Lower leg skin (tissue), 4 donors: Measurements from ENCODE around the gene THBS1. TPM values are rescaled to one million over a fixed set of nuclear protein-coding genes. Genes with fewer than 3 reads are reported as not detected.

Experiments used
- DNase-seq, 2 donors: peaks; one replicate each; pipeline ENCODE4 v3.0.0-alpha.2; 2019; ENCODE audit warnings: low spot score in 2 of 2
- H3K4me3 ChIP-seq: fragments of 200-600 bp; sonication (generic); 2 replicates; pipeline ENCODE4 v1.5.1; 2017; ENCODE audit warnings: mild to moderate bottlenecking, low read depth; ENCODE audit not compliant: poor library complexity, severe bottlenecking
- POLR2A ChIP-seq, 2 donors: fragments of 450-650 bp; IDR thresholded peaks; one replicate each; pipeline ENCODE4 v1.6.1; 2016 to 2017; ENCODE audit warnings: antibody characterized with exemption in 2 of 2, mild to moderate bottlenecking in 1 of 2, moderate library complexity in 1 of 2
- WGBS, 2 donors: methylation state at CpG; one replicate each; pipeline ENCODE4 v1.1.5; 2018; 5-methylcytosine and 5-hydroxymethylcytosine counted together
- intact Hi-C: fragments of 100-400 bp; cut with DNase I; formaldehyde crosslinking; loops from one replicate; pipeline ENCODE4 v1.15.0; 2023; ENCODE audit warnings: low total_unique reads
- total RNA-seq, 4 donors: library from RNA; depleted of rRNA; stranded (reverse); fragments of >200 nt; gene quantifications; one replicate each; pipeline ENCODE4 v1.1.0, GENCODE V29; 2016
- TF ChIP-seq, protein P1 (sequence below), 3 donors: fragments of 450-650 bp; IDR thresholded peaks; one replicate each; pipeline ENCODE4 v1.5.1; 2016; ENCODE audit warnings: antibody characterized with exemption in 3 of 3, mild to moderate bottlenecking in 3 of 3, moderate library complexity in 2 of 3

THBS1 gene
- total RNA-seq, 4 donors from 2014 or later, result 84.7 to 158 (median 103) TPM

DNA sequence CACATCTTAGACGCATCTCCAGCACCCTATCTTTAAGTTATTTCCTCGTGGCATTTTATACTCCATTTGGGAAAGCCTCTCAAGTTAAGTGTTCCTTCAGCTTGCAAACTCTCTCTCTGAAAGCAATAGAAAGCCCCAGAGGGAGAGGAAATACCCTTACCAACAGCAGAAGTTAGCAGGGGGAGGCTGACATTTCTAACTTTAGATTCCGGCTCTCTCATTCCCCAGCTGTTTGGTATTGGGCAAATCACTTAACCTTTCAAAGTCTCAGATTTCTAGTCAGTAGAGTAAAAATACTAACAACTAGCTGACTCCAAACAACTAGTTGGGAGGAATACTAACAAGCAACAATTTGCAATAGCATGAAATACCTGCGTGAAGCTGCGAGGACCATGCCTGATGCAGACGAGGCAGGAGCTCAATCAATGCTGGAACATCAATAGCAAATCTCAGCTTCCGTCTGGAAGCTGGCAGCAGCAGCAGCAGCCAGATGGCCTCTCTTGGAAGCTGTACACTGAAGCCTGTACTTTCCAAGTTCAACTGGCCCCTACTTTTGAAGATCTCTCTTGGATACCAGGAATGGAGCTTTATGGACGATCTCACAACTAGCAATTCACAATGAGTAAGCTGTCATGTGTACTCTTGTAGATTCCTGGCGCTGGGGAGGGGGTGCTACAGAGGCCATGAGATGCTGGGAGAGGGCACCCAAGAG lies 47.8 kb downstream of the THBS1 start:
- H3K4me3 ChIP-seq, result no peak overlapping the region
- intact Hi-C loops, result no loop called here
- no peak for DNase-seq
- WGBS, 2 donors, result 64 to 76% methylated on average over 9 of the region's 9 CpGs
- TF ChIP-seq, protein P1, sequence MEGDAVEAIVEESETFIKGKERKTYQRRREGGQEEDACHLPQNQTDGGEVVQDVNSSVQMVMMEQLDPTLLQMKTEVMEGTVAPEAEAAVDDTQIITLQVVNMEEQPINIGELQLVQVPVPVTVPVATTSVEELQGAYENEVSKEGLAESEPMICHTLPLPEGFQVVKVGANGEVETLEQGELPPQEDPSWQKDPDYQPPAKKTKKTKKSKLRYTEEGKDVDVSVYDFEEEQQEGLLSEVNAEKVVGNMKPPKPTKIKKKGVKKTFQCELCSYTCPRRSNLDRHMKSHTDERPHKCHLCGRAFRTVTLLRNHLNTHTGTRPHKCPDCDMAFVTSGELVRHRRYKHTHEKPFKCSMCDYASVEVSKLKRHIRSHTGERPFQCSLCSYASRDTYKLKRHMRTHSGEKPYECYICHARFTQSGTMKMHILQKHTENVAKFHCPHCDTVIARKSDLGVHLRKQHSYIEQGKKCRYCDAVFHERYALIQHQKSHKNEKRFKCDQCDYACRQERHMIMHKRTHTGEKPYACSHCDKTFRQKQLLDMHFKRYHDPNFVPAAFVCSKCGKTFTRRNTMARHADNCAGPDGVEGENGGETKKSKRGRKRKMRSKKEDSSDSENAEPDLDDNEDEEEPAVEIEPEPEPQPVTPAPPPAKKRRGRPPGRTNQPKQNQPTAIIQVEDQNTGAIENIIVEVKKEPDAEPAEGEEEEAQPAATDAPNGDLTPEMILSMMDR (IDR thresholded peaks at IDR 0.05), result no peak
- no peak for TF ChIP-seq POLR2A (IDR thresholded peaks at IDR 0.05)

DNA sequence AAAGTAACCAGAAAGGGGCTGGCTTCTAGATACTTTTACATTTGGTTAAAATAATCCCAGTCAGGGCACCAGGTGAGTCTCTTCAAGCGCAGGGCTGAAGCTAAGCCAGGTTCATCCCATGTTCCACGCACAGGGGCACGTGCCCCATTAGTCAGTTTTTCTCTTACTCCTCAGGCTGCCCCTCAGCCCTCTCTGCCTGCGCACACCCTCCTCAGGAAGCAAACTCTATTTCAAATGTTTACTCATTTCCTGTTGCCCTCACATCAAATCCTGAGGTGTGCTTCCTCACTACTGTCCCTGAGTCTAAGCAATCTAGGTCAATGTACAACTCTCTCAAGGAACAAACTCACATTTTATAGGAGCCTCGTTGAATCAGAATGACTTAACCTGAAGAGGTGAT lies 48.5 kb downstream of the THBS1 start:
- TF ChIP-seq POLR2A (IDR thresholded peaks at IDR 0.05), result no peak
- TF ChIP-seq, protein P1 (IDR thresholded peaks at IDR 0.05), result no peak
- no peak for DNase-seq
- intact Hi-C loops, result no loop called here
- H3K4me3 ChIP-seq, result no peak overlapping the region
- WGBS, 2 donors, result 61 to 76% methylated on average over 5 of the region's 5 CpGs

DNA sequence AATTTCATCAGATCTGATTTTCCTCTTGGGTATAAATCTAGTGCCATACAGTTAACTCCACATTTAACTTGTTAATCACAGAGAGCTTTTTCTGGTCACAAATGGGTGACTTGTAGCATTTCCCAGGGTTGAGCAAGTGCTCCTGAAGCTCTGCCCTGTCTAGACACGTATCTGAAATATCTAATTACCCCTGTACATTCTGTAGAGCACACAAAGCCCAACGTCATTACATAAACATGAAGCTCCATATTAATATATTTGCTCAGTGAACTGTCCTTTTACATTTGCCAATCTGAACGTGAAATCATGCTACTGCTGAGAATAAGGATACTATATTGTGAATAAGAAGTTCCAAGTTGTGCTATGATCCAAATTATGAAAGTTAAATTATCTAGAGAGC lies 49.0 kb downstream of the THBS1 start:
- TF ChIP-seq, protein P1 (IDR thresholded peaks at IDR 0.05), result no peak
- no peak for TF ChIP-seq POLR2A (IDR thresholded peaks at IDR 0.05)
- WGBS, 2 donors, result 61 to 66% methylated on average over 3 of the region's 3 CpGs
- intact Hi-C loops, result no loop called here
- no peak overlapping the region for H3K4me3 ChIP-seq
- DNase-seq, result no peak

DNA sequence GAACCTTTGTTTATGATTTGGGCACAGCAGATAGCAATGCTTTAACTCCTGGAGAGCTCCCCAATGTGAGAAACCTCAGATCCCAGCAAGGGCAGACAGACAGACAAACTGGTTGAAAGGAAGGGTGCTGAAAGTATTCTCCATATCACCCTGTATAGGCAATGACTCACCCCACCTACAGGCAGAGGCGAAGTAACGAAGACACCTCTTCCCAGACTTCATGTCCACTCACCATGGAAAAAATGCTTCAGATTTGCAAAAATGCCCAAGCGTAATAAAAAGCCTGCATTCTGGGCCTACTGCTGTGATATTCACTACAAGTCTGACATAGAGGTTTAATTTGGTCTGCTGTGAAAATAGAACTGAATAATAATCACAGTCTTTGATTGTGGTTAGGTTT lies 50.5 kb downstream of the THBS1 start:
- intact Hi-C loops, result no loop called here
- no peak for DNase-seq
- 74 to 82% methylated on average over 3 of the region's 3 CpGs for WGBS, 2 donors
- TF ChIP-seq POLR2A (IDR thresholded peaks at IDR 0.05), result no peak
- no peak overlapping the region for H3K4me3 ChIP-seq

DNA sequence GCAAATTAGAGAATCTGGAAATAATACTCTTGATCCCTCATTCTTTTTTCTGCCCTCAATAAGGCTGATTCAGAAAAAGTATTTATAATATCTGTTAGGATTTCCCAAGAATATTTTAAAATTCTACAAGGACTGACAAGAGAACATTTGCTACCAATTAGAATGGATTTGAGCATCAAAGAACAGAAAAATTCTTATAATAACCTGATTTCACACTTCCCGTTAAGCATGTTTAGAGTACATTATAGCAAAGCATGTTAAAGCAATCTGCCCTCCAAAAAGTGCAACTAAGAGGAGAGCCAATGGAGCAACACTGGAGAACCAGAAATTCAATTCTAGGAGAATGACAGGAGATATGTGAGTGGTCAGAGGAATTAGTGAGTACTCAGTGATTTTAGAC lies 57.2 kb downstream of the THBS1 start:
- 82 to 83% methylated on average over 1 of the region's 1 CpG for WGBS, 2 donors
- no peak for DNase-seq
- H3K4me3 ChIP-seq, result no peak overlapping the region
- no peak for TF ChIP-seq POLR2A (IDR thresholded peaks at IDR 0.05)
- TF ChIP-seq, protein P1 (IDR thresholded peaks at IDR 0.05), result no peak
- intact Hi-C loops, result no loop called here

DNA sequence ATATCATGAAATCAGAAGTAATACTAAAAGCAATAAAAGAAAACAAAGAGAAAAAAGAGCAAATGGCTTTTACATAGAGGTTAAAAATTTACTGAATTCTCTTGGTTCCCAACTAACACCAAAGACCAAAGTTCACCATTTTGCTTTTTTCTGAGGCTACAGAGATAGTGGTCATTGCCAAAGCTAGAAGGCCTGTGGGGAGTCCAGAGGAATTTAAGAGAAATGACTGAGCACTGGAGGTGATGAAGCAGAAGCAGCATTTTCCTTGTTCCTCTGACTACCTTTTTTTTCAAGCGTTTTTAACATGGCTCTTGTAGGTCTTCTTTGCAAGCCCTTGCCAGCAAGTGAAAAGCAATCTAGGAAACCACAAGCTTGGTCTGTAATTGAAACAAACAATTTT lies 58.2 kb downstream of the THBS1 start:
- WGBS, 2 donors, result 85 to 94% methylated on average over 1 of the region's 1 CpG
- no peak overlapping the region for H3K4me3 ChIP-seq
- intact Hi-C loops, result no loop called here
- no peak for TF ChIP-seq POLR2A (IDR thresholded peaks at IDR 0.05)
- TF ChIP-seq, protein P1 (IDR thresholded peaks at IDR 0.05), result no peak
- no peak for DNase-seq
